Activated naive CD8-positive, alpha-beta T cell treated with anti-CD3 and anti-CD28 coated beads, Interleukin-2, amount 50 U/mL, for 16 hours (primary cell): ENCODE measurements around the gene MPZ.
"Not testable (repeated sequence)": the region's sequence is repeated elsewhere in the genome, so short reads cannot be mapped to it uniquely, and the experiment has no call there.

Source experiments
- DNase-seq: peaks from one replicate; pipeline ENCODE4 v3.0.0-alpha.2; 2020; ENCODE audit warnings: low read depth, low spot score

Gene MPZ

DNA sequence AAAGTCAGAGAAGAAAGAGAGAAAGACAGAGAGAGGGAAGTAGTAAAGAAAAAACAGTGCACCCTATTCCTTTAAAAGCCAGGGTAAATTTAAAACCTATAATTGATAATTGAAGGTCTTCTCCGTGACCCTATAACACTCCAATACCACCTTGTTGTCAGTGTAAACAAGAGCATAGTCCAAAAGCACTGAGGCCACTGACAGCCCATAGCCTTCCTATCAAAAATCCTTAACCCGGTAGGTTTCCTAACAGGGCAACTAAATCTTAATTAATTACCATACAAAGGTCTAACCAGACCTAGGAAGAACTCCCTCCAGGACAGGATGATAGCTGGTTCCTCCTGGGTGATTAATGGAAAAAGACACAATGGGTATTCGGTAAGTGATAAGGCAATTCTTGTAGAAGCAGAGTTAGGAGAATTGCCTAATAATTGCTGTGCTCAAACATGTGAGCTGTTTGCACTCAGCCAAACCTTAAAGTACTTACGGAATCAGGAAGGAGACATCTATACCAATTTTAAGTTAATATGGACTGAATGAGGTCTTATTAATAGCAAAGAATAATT, 53.7 kb downstream of the MPZ start:
- DNase-seq: not testable (repeated sequence)

DNA sequence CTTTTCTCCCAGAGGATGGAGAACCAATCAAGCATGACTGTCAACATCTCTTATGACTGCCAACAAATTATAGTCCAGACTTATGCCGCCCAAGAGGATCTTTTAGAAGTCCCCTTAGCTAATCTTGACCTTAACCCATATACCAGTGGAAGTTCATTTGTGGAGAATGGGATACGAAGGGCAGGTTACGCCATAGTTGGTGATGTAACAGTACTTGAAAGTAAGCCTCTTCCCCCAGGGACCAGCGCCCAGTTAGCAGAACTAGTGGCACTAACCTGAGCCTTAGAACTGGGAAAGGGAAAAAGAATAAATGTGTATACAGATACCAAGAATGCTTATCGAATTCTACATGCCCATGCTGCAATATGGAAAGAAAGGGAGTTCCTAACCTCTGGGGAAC, 54.5 kb downstream of the MPZ start:
- not testable (repeated sequence) for DNase-seq
